Endometrial microvascular endothelial cells (primary cell): ENCODE results near the gene ANKRD30BL. TPM values are rescaled to one million over a fixed set of nuclear protein-coding genes. Genes with fewer than 3 reads are reported as not detected.
"Not testable (repeated sequence)": the region's sequence is repeated elsewhere in the genome, so short reads cannot be mapped to it uniquely, and the experiment has no call there.

ENCODE experiments used
- in situ Hi-C: cut with HindIII; loops from 2 replicates; pipeline ENCODE4 v1.10.0; 2017; ENCODE audit warnings: low sequenced_read_pairs, low pct_unique_long_range_greater_than_20kb; ENCODE audit errors: inconsistent ontology term
- total RNA-seq: library from RNA; depleted of rRNA; stranded (reverse); fragments of >200 nt; gene quantifications from one replicate; pipeline ENCODE4 v1.2.3, GENCODE V29; 2015; ENCODE audit errors: inconsistent ontology term

Gene ANKRD30BL, protein sequence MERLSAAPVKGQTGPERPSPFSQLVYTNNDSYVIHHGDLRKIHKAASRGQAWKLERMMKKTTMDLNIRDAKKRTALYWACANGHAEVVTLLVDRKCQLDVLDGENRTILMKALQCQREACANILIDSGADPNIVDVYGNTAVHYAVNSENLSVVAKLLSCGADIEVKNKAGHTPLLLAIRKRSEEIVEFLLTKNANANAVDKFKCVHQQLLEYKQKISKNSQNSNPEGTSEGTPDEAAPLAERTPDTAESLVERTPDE
- not detected for total RNA-seq

DNA sequence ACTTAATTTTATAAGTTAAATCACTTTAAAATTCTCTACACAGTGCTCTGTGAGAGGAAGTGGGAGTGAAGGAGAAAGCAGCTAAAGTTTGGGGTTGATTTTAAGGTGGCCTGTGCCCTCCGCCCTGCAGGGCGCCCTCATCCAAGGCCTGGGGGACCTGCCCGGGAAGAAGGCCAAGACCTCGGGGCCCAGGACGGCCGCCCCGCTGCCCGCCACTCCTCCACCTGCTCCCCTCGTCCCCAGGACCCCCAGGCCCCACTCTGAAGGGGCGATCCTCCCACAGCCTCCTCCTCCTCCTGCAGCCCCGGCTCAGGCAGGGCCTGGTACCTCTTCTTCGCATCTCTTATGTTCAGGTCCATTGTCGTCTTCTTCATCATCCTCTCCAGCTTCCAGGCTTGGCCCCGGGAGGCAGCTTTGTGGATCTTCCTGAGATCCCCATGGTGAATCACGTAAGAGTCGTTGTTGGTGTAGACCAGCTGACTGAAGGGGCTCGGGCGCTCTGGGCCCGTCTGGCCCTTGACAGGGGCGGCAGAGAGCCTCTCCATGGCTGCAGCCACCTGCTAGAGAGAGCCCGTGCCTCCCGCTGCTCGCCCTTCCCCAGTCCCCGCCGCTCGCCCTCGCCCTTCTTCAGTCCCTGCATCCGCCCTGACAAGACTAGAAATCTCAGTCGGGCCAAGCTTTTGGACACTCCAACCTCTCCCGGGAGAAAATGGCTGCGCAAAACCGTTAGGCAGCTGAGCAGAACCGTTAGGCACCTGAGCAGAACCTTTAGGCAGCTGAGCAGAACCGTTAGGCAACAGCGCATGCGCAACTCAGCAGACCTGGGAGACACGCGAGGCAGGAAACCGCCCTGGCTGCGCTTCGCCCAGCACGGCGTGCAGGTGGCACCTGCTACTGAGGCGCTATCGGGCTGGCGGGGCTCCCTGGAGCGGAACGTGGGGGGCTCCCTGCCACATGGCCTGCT lies at the start of gene ANKRD30BL:
TSS of gene ANKRD30BL (minus strand) at position 792 of the 964 bp plus-strand sequence. CDS start at position 545, 247 bp downstream.
- in situ Hi-C loops = not testable (repeated sequence)

DNA sequence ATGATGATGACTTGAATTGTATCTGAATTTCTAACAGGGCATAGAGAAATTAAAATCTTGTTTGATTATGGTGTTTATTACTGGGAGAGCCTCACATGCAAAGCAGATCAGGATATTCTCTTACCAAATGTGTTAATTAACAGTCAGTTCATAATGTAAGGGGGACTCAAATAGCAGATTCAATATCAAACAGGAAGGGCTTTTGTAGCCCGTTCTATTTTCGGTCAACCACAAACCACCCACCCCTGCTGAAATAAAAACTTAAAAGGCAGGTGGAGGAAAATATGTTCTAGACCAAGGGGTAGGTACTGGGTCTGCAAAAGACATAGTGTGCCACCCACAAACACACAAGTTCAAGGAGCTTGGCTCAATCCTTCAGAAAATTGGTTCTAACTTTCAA lies 41.1 kb upstream of the ANKRD30BL start:
- in situ Hi-C loops = not testable (repeated sequence)

DNA sequence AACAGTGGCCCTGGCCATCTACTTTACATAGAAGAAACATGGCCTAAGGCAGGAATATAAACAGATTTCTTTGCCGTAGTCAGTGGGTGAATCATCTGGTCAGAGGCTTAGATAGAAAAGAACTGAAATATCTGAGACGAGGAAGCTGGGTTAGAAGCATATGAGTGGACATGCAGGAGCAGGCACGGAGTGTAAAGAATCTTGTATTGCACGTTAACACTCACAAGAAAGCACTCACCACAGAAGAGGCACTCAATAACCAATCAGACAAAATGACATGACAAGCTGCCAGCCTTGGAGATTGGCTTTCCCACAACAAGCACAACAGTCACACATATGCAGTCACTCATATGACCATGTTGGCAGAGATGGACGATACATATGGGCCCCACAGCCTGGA lies 31.1 kb upstream of the ANKRD30BL start:
- in situ Hi-C loops = not testable (repeated sequence)

DNA sequence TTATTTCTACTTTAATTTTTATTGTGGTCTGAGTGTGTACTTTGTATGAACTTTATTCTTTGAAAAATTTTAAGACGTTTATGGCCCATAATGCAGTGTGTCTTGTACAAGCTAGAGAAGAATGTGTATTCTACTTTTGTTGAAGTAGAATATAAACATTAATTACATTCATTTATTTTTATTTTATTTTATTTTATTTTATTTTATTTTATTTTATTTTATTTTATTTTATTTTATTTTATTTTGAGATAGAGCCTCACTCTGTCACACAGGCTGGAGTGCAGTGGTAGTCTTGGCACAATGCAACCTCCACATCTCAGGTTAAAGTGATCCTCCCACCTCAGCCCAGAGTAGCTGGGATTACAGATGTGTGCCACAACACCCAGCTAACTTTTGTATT lies 5.3 kb upstream of the ANKRD30BL start:
- in situ Hi-C loops = not testable (repeated sequence)

DNA sequence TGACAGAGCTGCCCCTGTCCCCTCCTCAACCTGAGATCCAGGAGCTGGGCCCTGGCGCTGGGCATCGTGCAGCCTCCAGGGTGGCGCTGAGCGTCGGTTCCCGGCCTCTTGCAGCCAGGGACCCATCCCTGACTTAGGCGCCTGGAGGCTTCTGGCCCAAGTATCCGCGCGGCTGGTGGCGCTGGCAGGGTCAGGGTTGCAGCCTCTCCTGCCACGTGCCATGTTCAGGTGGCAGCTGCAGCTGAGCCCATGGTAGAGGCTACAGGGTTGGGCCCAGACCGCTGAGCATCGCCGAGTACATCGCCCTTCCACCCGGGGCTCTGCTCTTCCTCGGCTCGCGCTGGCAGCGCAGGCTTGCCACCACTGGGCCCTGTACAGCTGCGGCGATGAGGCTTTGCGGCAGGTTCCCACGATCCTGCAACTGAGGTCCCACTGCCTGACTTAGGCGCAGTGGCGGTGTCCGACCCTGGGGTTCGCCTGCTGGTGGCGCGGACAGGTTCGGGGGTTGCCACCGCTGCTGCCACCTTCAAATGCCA lies 441 bp upstream of the ANKRD30BL start:
- in situ Hi-C loops = not testable (repeated sequence)

DNA sequence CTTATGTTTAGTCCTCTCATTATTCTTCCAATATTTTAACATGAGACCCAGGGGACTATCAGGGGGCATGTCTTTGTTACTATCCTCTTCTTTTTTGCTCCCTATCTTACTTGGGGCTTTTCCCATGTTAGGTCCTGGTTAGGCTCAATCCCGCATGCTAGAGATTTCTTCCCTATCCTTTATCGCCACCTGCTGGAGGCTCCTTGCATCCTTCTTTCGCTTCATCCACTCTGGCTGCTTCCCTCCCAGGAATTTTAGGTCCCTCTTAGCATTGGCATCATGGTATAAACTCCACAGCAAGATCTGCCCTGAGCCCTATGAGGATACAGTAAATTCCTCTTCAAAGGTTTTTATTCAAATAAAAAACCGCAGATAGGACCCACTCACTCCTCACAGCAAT lies 15.0 kb downstream of the ANKRD30BL start:
- in situ Hi-C loops = not testable (repeated sequence)
